B cell (primary cell): ENCODE data around the gene ZNF419. TPM values are rescaled to one million over a fixed set of nuclear protein-coding genes. Genes with fewer than 3 reads are reported as not detected.

Experiments used
- ATAC-seq: fragments of 200-7000 bp; cut with Tn5 transposase; one replicate; pipeline ENCODE4 v1.10.0; 2021; ENCODE audit warnings: low read depth, mild to moderate bottlenecking, moderate number of reproducible peaks, moderate library complexity
- CTCF ChIA-PET: fragments of 350-600 bp; sonication (Branson Sonifier 250); formaldehyde crosslinking; loops from one replicate; lab custom pipeline; 2021; ENCODE audit warnings: antibody characterized with exemption, inconsistent platforms; lab: Charles Lee
- POLR2A ChIA-PET: fragments of 350-600 bp; sonication (Branson Sonifier 250); formaldehyde crosslinking; loops from one replicate; lab custom pipeline; 2021; ENCODE audit warnings: antibody characterized with exemption; lab: Charles Lee
- DNase-seq: peaks from one replicate; pipeline ENCODE4 v3.0.0; 2013
- H2AFZ ChIP-seq: 2 replicates; pipeline ENCODE4 v1.6.1; 2012; ENCODE audit warnings: mild to moderate bottlenecking, low read depth, low read length; ENCODE audit not compliant: insufficient read depth, poor library complexity, severe bottlenecking
- H3K27ac ChIP-seq, 2 donors: 1 replicate in 1 of 2; 2 replicates in 1 of 2; pipeline ENCODE4 v1.5.1; 2012 to 2013; ENCODE audit warnings: low read length in 2 of 2, mild to moderate bottlenecking in 2 of 2, moderate library complexity in 1 of 2
- H3K27me3 ChIP-seq, 4 experiments: fragments of 200-600 bp in 1 of 4; sonication (generic) in 1 of 4; replicated peaks in 1 of 4; 1 replicate in 2 of 4; 2 replicates in 2 of 4; pipeline versions ENCODE4 v1.6.1 to v1.7.0; 2013 to 2016; ENCODE audit warnings: low read length in 3 of 4, mild to moderate bottlenecking in 2 of 4, mixed read lengths in 1 of 4, moderate library complexity in 1 of 4; ENCODE audit not compliant: insufficient read depth in 4 of 4, control insufficient read depth in 3 of 4; ENCODE audit errors: control extremely low read depth in 1 of 4
- H3K36me3 ChIP-seq, 2 experiments: replicated peaks in 1 of 2; 1 replicate in 1 of 2; 2 replicates in 1 of 2; pipeline versions ENCODE4 v1.6.1 to v1.7.1; 2013; ENCODE audit warnings: low read length in 1 of 2; ENCODE audit not compliant: insufficient read depth in 2 of 2, control insufficient read depth in 1 of 2; ENCODE audit errors: control extremely low read depth in 1 of 2, extremely low read depth in 1 of 2
- H3K4me1 ChIP-seq, 2 donors: fragments of 200-600 bp in 1 of 2; sonication (generic) in 1 of 2; 1 replicate in 1 of 2; 2 replicates in 1 of 2; pipeline versions ENCODE4 v1.5.1 to v1.6.1; 2013 to 2017; ENCODE audit warnings: low read length in 2 of 2; ENCODE audit not compliant: control insufficient read depth in 2 of 2, insufficient read depth in 2 of 2
- H3K4me2 ChIP-seq: replicated peaks from 2 replicates; pipeline ENCODE3; 2012; ENCODE audit warnings: mild to moderate bottlenecking, low read depth, low read length; ENCODE audit not compliant: poor library complexity, severe bottlenecking
- H3K4me3 ChIP-seq, 5 experiments: fragments of 200-600 bp in 1 of 5; sonication (generic) in 1 of 5; 1 replicate in 3 of 5; 2 replicates in 2 of 5; pipeline versions ENCODE4 v1.5.1 to v1.7.0; 2011 to 2016; ENCODE audit warnings: low read length in 4 of 5, mild to moderate bottlenecking in 4 of 5, low read depth in 2 of 5, control low read depth in 1 of 5, moderate library complexity in 1 of 5; ENCODE audit not compliant: insufficient read depth in 1 of 5; ENCODE audit errors: control extremely low read depth in 1 of 5, extremely low read depth in 1 of 5
- H3K79me2 ChIP-seq: fragments of 200-600 bp; sonication (generic); one replicate; pipeline ENCODE4 v1.6.0; 2016; ENCODE audit warnings: low read length; ENCODE audit not compliant: control insufficient read depth, insufficient read depth
- H3K9ac ChIP-seq: fragments of 200-600 bp; sonication (generic); 2 replicates; pipeline ENCODE4 v1.6.1; 2017; ENCODE audit warnings: mild to moderate bottlenecking, low read length, moderate library complexity
- H3K9me3 ChIP-seq, 3 donors: one replicate each; pipeline versions ENCODE4 v1.6.1 to v1.7.1; 2013; ENCODE audit warnings: low read length in 2 of 3; ENCODE audit not compliant: control insufficient read depth in 2 of 3, insufficient read depth in 1 of 3; ENCODE audit errors: control extremely low read depth in 1 of 3
- H4K20me1 ChIP-seq: 2 replicates; pipeline ENCODE4 v1.6.0; 2012; ENCODE audit warnings: mild to moderate bottlenecking, low read length; ENCODE audit not compliant: insufficient read depth, control insufficient read depth, poor library complexity, severe bottlenecking
- H3K27ac Mint-ChIP-seq: one replicate; pipeline ENCODE4 v1.8.0; 2021; ENCODE audit warnings: mixed read lengths
- H3K27me3 Mint-ChIP-seq: one replicate; pipeline ENCODE4 v1.8.0; 2021; ENCODE audit warnings: mixed read lengths
- H3K4me1 Mint-ChIP-seq: one replicate; pipeline ENCODE4 v1.8.0; 2021; ENCODE audit warnings: mixed read lengths
- H3K4me3 Mint-ChIP-seq: one replicate; pipeline ENCODE4 v1.8.0; 2021; ENCODE audit warnings: mixed read lengths
- H3K9me3 Mint-ChIP-seq: one replicate; pipeline ENCODE4 v1.8.0; 2022; ENCODE audit warnings: mixed read lengths; ENCODE audit not compliant: insufficient read depth
- CTCF ChIP-seq: fragments of 200-600 bp; IDR thresholded peaks from one replicate; pipeline ENCODE4 v1.8.0; 2022; ENCODE audit warnings: antibody characterized with exemption, mild to moderate bottlenecking
- EZH2 ChIP-seq: IDR thresholded peaks from 2 replicates; pipeline ENCODE4 v1.6.1; 2012; ENCODE audit warnings: borderline replicate concordance, low read depth, mild to moderate bottlenecking, moderate library complexity, low read length; ENCODE audit not compliant: insufficient read depth, poor library complexity, severe bottlenecking
- WGBS: methylation state at CpG from one replicate; pipeline ENCODE4 v1.1.5; 2013; ENCODE audit warnings: missing lambda C conversion rate; ENCODE audit not compliant: insufficient coverage; 5-methylcytosine and 5-hydroxymethylcytosine counted together
- intact Hi-C: fragments of 100-400 bp; cut with micrococcal nuclease; formaldehyde crosslinking; loops from one replicate; pipeline ENCODE4 v1.10.0; 2022
- polyA plus RNA-seq: library from polyadenylated mRNA; depleted of rRNA; stranded (reverse); fragments of >200 nt; gene quantifications from 2 replicates; pipeline ENCODE4 v1.2.3, GENCODE V29; 2012
- total RNA-seq, 2 donors: library from RNA; stranded (reverse); fragments of 120-200 nt in 1 of 2; gene quantifications; 1 replicate in 1 of 2; 2 replicates in 1 of 2; pipeline versions ENCODE4 v1.2.3 to v1.2.4, GENCODE V29; 2013 to 2022

ZNF419 gene
- total and polyA plus RNA-seq, 2 donors (not counting 1 experiment from before 2014, with no cell fraction given), result 8.7 to 31.1 TPM

GRCh38 chr19:57473646-57474045 is 13.9 kb upstream of the ZNF419 start:
- DNase-seq, result no peak
- POLR2A ChIA-PET, result no interaction called here
- H3K9me3 Mint-ChIP-seq, result peaks cover 26% of the 10 kb centered on the region

More at GRCh38 chr19:57473646-57474045, 13.9 kb upstream of the ZNF419 start:
- H3K27me3 Mint-ChIP-seq, result no peaks in the 10 kb centered on the region
- Histone ChIP-seq H3K4me2 (no peak overlapping the region), H3K4me1 (peaks cover 11 to 15% of the 10 kb centered on the region in 2 donors), H3K79me2 (peaks cover 23% of the 10 kb centered on the region), H3K9ac (no peak overlapping the region), H3K36me3 (peaks cover 10 to 38% of the 10 kb centered on the region in 2 experiments), H4K20me1 (no peaks in the 10 kb centered on the region), H3K27me3 (no peaks in the 10 kb centered on the region), H2AFZ (no peak overlapping the region), H3K27ac (no peak overlapping the region), H3K4me3 (no peak overlapping the region), H3K9me3 (peaks cover 17 to 77% (median 47%) of the 10 kb centered on the region in 3 donors)
- no peak for ATAC-seq
- H3K4me3 Mint-ChIP-seq, result no peak overlapping the region
- H3K27ac Mint-ChIP-seq, result no peak overlapping the region
- CTCF ChIA-PET, result no interaction called here
- peaks cover 27% of the 10 kb centered on the region for H3K4me1 Mint-ChIP-seq
- WGBS, result no CpG with 5 or more reads among the region's 4 CpGs
- intact Hi-C loops, result no loop called here
- TF ChIP-seq EZH2, result no peak
- no peak for TF ChIP-seq CTCF
